Stimulated activated CD4-positive, alpha-beta T cell treated with anti-CD3 and anti-CD28 coated beads, TNF-alpha, amount 100 ng/mL, for 24 hours (primary cell): ENCODE results near the gene TXNRD1.
"Not testable (repeated sequence)": the region's sequence is repeated elsewhere in the genome, so short reads cannot be mapped to it uniquely, and the experiment has no call there.

Experiments used
- DNase-seq, 3 experiments: peaks; one replicate each; pipeline ENCODE4 v3.0.0-alpha.2; 2020; ENCODE audit warnings: low read depth in 3 of 3

Gene TXNRD1

GRCh38 chr12:104190641-104191176 is 24.9 kb upstream of the TXNRD1 start:
- no peak for DNase-seq

- DNase-seq, result no peak
Observed at GRCh38 chr12:104197264-104197663, 18.3 kb upstream of the TXNRD1 start.

GRCh38 chr12:104199964-104200363 is 15.6 kb upstream of the TXNRD1 start:
- DNase-seq, result no peak

- peak; percentile 5 to 30 (median 14) for DNase-seq
Observed at GRCh38 chr12:104201238-104202001, 14.2 kb upstream of the TXNRD1 start.

- DNase-seq, result no peak
Observed at GRCh38 chr12:104204690-104205480, 10.7 kb upstream of the TXNRD1 start.

GRCh38 chr12:104207416-104208205 is 8.0 kb upstream of the TXNRD1 start:
- DNase-seq, result no peak

GRCh38 chr12:104212516-104212915 is 3.1 kb upstream of the TXNRD1 start:
- no peak for DNase-seq

- DNase-seq, result no peak
Observed at GRCh38 chr12:104213952-104214351, 1.6 kb upstream of the TXNRD1 start.

GRCh38 chr12:104216521-104216924 is 944 bp downstream of the TXNRD1 start:
- DNase-seq, result no peak

- DNase-seq, result not testable (repeated sequence)
Observed at GRCh38 chr12:104218506-104218905, 2.9 kb downstream of the TXNRD1 start.

- DNase-seq, result no peak
Observed at GRCh38 chr12:104218935-104219334, 3.4 kb downstream of the TXNRD1 start.

GRCh38 chr12:104219361-104219892 is 3.8 kb downstream of the TXNRD1 start:
- no peak for DNase-seq

GRCh38 chr12:104219908-104220404 is 4.4 kb downstream of the TXNRD1 start:
- peak; percentile 41 to 62 (median 51) for DNase-seq

GRCh38 chr12:104220931-104221330 is 5.4 kb downstream of the TXNRD1 start:
- DNase-seq, result peak in 1 of 3 experiments; percentile 11

GRCh38 chr12:104222976-104223375 is 7.4 kb downstream of the TXNRD1 start:
- DNase-seq, result no peak

GRCh38 chr12:104223712-104224111 is 8.1 kb downstream of the TXNRD1 start:
- no peak for DNase-seq

GRCh38 chr12:104226672-104227071 is 11.1 kb downstream of the TXNRD1 start:
- no peak for DNase-seq

GRCh38 chr12:104230304-104231095 is 14.9 kb downstream of the TXNRD1 start:
- DNase-seq, result no peak

GRCh38 chr12:104232609-104233280 is 17.2 kb downstream of the TXNRD1 start:
- no peak for DNase-seq

GRCh38 chr12:104234926-104235499 is 19.4 kb downstream of the TXNRD1 start:
- DNase-seq, result no peak
